OCI-LY7 (cell line): ENCODE results near the gene EHD4.

Experiments used
- CTCF ChIP-seq: fragments of 200-600 bp; sonication (generic); conservative IDR thresholded peaks from 2 replicates; pipeline ENCODE4 v1.5.1; 2014; ENCODE audit warnings: mild to moderate bottlenecking, antibody characterized with exemption, low read length, moderate library complexity, mixed read lengths
- EZH2phosphoT487 ChIP-seq: fragments of 200-600 bp; sonication (generic); IDR thresholded peaks from 2 replicates; pipeline ENCODE4 v1.6.1; 2018; ENCODE audit warnings: low read depth, borderline replicate concordance, mild to moderate bottlenecking, mixed run types, antibody characterized with exemption, low read length, moderate library complexity, mixed read lengths

- TF ChIP-seq EZH2phosphoT487, result no peak
- TF ChIP-seq CTCF, result no peak
Observed at GRCh38 chr15:41894251-41894790, 78.0 kb downstream of the EHD4 start.
